Measurements from ENCODE around the gene PDCD5. TPM values are rescaled to one million over a fixed set of nuclear protein-coding genes. Genes with fewer than 3 reads are reported as not detected.

PDCD5 gene
- total and polyA plus RNA-seq, 2 donors (not counting 3 experiments of a cell fraction or from before 2014, with no cell fraction given) = 51.7 to 154 TPM

DNA sequence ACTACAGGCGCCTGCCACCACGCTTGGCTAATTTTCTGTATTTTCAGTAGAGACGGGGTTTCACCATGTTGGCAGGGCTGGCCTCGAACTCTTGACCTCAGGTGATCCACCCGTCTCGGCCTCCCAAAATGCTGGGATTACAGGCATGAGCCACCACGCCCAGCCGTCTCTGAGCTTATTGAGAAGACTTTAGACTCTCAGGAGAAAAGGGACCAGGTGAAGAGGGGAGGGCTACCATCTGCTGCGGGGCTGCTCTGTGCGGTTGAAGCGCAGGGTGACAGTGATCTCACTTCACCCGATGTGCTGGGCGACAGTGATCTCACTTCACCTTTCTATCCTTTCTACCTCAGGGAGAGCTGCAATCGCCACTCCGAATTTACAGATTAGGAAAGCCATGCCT, 25.3 kb downstream of the PDCD5 start:
- intact Hi-C loops (cut with micrococcal nuclease) (no loop called here), dilution Hi-C loops (cut with MboI; ENCODE audit: extremely low pct_ligation_motif_present, low sequenced_read_pairs) (no loop called here)
- TF ChIP-seq FOS (IDR thresholded peaks at IDR 0.05; ENCODE audit: borderline replicate concordance, insufficient read depth, low read length) (no peak), POLR2AphosphoS5 (IDR thresholded peaks at IDR 0.05; ENCODE audit: insufficient read depth, low read depth, low read length) (no peak), GATA2 (IDR thresholded peaks at IDR 0.05; ENCODE audit: insufficient read depth, insufficient read length, low read depth, low read length) (no peak), EZH2 (IDR thresholded peaks at IDR 0.05; ENCODE audit: borderline replicate concordance, low read depth, low read length, severe bottlenecking) (no peak), POLR2A (IDR thresholded peaks at IDR 0.05; ENCODE audit: low read depth, low read length) (no peak), CTCF (IDR thresholded peaks at IDR 0.05; ENCODE audit: extremely low read depth in 1 of 2, insufficient read depth in 1 of 2, low read depth in 1 of 2, low read length in 2 of 2) (no peak), MYC (IDR thresholded peaks at IDR 0.05; ENCODE audit: low read depth, low read length) (no peak), JUN (IDR thresholded peaks at IDR 0.05; ENCODE audit: borderline replicate concordance, insufficient read depth, insufficient read length, low read depth) (no peak)
- TF ChIP-seq, protein P1, sequence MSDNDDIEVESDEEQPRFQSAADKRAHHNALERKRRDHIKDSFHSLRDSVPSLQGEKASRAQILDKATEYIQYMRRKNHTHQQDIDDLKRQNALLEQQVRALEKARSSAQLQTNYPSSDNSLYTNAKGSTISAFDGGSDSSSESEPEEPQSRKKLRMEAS (IDR thresholded peaks at IDR 0.05; ENCODE audit: insufficient read depth, insufficient read length) = no peak
- no peaks in the 10 kb centered on the region for H3K27me3 ChIP-seq (ENCODE audit: control insufficient read depth in 2 of 2, insufficient read depth in 2 of 2, low read length in 2 of 2)
- no peaks in the 10 kb centered on the region for H3K79me2 ChIP-seq (ENCODE audit: control insufficient read depth, insufficient read depth, low read length)
- no peak overlapping the region for H2AFZ ChIP-seq (ENCODE audit: low read depth, low read length)
- no peak overlapping the region for H3K4me3 ChIP-seq (replicated peaks in 1 of 3; ENCODE audit: insufficient read depth in 1 of 3, low read depth in 1 of 3, low read length in 3 of 3)
- ChIA-PET CTCF (no interaction called here), POLR2A (no interaction called here)
- no peaks in the 10 kb centered on the region for H3K9me3 ChIP-seq (replicated peaks; ENCODE audit: control insufficient read depth, insufficient read depth, low read length)
- H3K27ac ChIP-seq (ENCODE audit: insufficient read depth, low read depth, low read length) = no peak overlapping the region
- DNase-seq (ENCODE audit: low read depth, low spot score) = no peak
- H3K9ac ChIP-seq (replicated peaks; ENCODE audit: extremely low read depth, insufficient read depth, low read length) = no peak overlapping the region
- H3K4me1 ChIP-seq (ENCODE audit: control insufficient read depth, extremely low read depth, insufficient read depth, low read length) = no peaks in the 10 kb centered on the region
- no peaks in the 10 kb centered on the region for H3K9me1 ChIP-seq (replicated peaks; ENCODE audit: control insufficient read depth, extremely low read depth, insufficient read depth, low read length)
- H3K36me3 ChIP-seq (ENCODE audit: control insufficient read depth in 2 of 2, extremely low read depth in 1 of 2, insufficient read depth in 2 of 2, low read length in 2 of 2) = peaks cover 9 to 19% of the 10 kb centered on the region in 2 experiments
- BruUV-seq (replicated peaks) = no TSS peak
- H3K4me2 ChIP-seq (ENCODE audit: insufficient read depth, low read length) = no peak overlapping the region
- no peak for FAIRE-seq
- no peaks in the 10 kb centered on the region for H4K20me1 ChIP-seq (replicated peaks; ENCODE audit: control insufficient read depth, extremely low read depth, insufficient read depth, low read length)
